Esophagus squamous epithelium (tissue), 5 donors: ENCODE measurements around the gene HTR2A. TPM values are rescaled to one million over a fixed set of nuclear protein-coding genes. Genes with fewer than 3 reads are reported as not detected.

Experiments
- DNase-seq: peaks from one replicate; lab custom pipeline; 2025; lab: John Stamatoyannopoulos, UW
- H3K27ac ChIP-seq, 4 donors: fragments of 200-600 bp; sonication (generic); one replicate each; pipeline ENCODE4 v1.5.1; 2016 to 2019; ENCODE audit warnings: mild to moderate bottlenecking in 1 of 4
- H3K27me3 ChIP-seq, 4 donors: fragments of 200-600 bp; sonication (generic); 1 replicate in 3 of 4; 2 replicates in 1 of 4; pipeline versions ENCODE4 v1.5.1 to v1.6.0; 2017 to 2021; ENCODE audit warnings: antibody characterized with exemption in 1 of 4
- H3K36me3 ChIP-seq, 3 donors: fragments of 200-600 bp; sonication (generic); one replicate each; pipeline ENCODE4 v1.5.1; 2016 to 2019
- H3K4me1 ChIP-seq, 3 donors: fragments of 200-600 bp; sonication (generic); one replicate each; pipeline ENCODE4 v1.5.1; 2017 to 2019
- H3K4me3 ChIP-seq, 4 donors: fragments of 200-600 bp; sonication (generic); 1 replicate in 3 of 4; 2 replicates in 1 of 4; pipeline ENCODE4 v1.5.1; 2016 to 2019; ENCODE audit warnings: mild to moderate bottlenecking in 2 of 4, moderate library complexity in 1 of 4
- H3K9me3 ChIP-seq, 3 donors: fragments of 200-600 bp; sonication (generic); one replicate each; pipeline ENCODE4 v1.5.1; 2016 to 2019
- POLR2A ChIP-seq, 4 donors: fragments of 450-650 bp; IDR thresholded peaks; one replicate each; pipeline ENCODE4 v1.6.1; 2017; ENCODE audit warnings: antibody characterized with exemption in 4 of 4, mild to moderate bottlenecking in 4 of 4, moderate library complexity in 3 of 4
- WGBS, 2 donors: methylation state at CpG; one replicate each; pipeline ENCODE4 v1.1.5; 2018; 5-methylcytosine and 5-hydroxymethylcytosine counted together
- intact Hi-C: fragments of 100-400 bp; cut with DNase I; formaldehyde crosslinking; loops from one replicate; pipeline ENCODE4 v1.15.0; 2022
- total RNA-seq, 4 donors: library from RNA; depleted of rRNA; stranded (reverse); fragments of >200 nt; gene quantifications; one replicate each; pipeline ENCODE4 v1.1.0, GENCODE V29; 2016
- TF ChIP-seq, protein P1 (sequence below), 6 experiments: fragments of 450-650 bp in 4 of 6; fragments of 200-600 bp in 2 of 6; sonication (generic) in 2 of 6; IDR thresholded peaks; one replicate each; pipeline ENCODE4 v1.5.1; 2016 to 2019; ENCODE audit warnings: antibody characterized with exemption in 6 of 6, mild to moderate bottlenecking in 4 of 6, moderate library complexity in 4 of 6
- donor health status: DM: yes; HTN: yes; CAD: no.

HTR2A gene
- total RNA-seq, 4 donors from 2014 or later = 0.03 to 0.19 TPM; not detected in 2

DNA sequence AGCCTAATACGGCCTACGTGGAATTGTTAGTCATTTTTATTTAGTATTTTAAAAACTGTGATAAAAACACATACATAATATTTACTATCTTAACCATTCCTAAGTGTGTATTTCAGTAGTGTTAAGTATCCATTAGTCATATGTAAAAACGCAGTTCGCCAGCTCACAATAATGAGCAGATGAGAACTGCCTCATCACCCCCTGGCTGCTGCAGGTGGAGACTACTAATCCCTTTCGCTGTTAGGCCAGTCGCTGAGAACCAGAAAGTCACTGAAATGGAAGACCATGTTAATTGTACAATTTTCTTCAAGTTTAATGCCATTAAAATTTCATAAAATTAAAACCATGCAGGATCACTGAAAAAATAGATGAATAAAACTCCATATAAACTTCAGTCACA lies 101.5 kb downstream of the HTR2A start:
- no peak for TF ChIP-seq POLR2A (IDR thresholded peaks at IDR 0.05)
- TF ChIP-seq, protein P1, sequence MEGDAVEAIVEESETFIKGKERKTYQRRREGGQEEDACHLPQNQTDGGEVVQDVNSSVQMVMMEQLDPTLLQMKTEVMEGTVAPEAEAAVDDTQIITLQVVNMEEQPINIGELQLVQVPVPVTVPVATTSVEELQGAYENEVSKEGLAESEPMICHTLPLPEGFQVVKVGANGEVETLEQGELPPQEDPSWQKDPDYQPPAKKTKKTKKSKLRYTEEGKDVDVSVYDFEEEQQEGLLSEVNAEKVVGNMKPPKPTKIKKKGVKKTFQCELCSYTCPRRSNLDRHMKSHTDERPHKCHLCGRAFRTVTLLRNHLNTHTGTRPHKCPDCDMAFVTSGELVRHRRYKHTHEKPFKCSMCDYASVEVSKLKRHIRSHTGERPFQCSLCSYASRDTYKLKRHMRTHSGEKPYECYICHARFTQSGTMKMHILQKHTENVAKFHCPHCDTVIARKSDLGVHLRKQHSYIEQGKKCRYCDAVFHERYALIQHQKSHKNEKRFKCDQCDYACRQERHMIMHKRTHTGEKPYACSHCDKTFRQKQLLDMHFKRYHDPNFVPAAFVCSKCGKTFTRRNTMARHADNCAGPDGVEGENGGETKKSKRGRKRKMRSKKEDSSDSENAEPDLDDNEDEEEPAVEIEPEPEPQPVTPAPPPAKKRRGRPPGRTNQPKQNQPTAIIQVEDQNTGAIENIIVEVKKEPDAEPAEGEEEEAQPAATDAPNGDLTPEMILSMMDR (IDR thresholded peaks at IDR 0.05) = no peak
- Histone ChIP-seq H3K4me1 (peaks cover 0 to 48% (median 20%) of the 10 kb centered on the region in 3 donors), H3K36me3 (peaks cover 0 to 15% (median 0%) of the 10 kb centered on the region in 3 donors), H3K27ac (peak overlapping the region in 1 of 4 donors; percentile 92), H3K27me3 (no peaks in the 10 kb centered on the region), H3K4me3 (no peak overlapping the region), H3K9me3 (no peaks in the 10 kb centered on the region)
- no peak for DNase-seq
- WGBS, 2 donors = 81% methylated on average over 6 of the region's 6 CpGs
- intact Hi-C loops = no loop called here

- 90 to 91% methylated on average over 3 of the region's 3 CpGs for WGBS, 2 donors
- H3K36me3 ChIP-seq = peaks cover 0 to 100% (median 19%) of the 10 kb centered on the region in 3 donors
- DNase-seq = no peak
- H3K9me3 ChIP-seq = no peaks in the 10 kb centered on the region
- H3K4me3 ChIP-seq = no peak overlapping the region
- intact Hi-C loops = no loop called here
- no peaks in the 10 kb centered on the region for H3K4me1 ChIP-seq
- TF ChIP-seq, protein P1 (IDR thresholded peaks at IDR 0.05) = no peak
- TF ChIP-seq POLR2A (IDR thresholded peaks at IDR 0.05) = no peak
- H3K27me3 ChIP-seq = no peaks in the 10 kb centered on the region
- H3K27ac ChIP-seq = no peak overlapping the region
Measured at GRCh38 chr13:46783504-46783903, 113.3 kb downstream of the HTR2A start.

DNA sequence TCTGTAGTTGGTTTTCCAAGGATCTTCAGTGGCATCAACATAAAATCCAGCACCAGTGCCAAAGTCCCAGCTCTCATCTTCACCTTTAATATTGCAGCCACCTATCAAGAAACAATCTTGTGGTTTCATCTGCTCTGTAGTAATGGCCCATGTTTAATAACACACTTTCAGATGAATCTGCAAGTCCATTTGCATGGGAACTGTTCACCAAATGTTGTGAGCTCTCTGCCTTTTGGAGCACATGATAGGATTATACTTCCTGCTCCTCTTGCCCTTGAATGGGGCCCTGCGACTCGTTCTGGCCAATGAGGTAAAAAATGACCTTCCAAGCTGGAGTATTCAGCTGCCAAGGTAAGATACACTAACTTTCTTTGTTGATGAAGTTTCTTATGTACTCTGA lies 114.2 kb downstream of the HTR2A start:
- Histone ChIP-seq H3K4me3 (no peak overlapping the region), H3K36me3 (peaks cover 0 to 100% (median 19%) of the 10 kb centered on the region in 3 donors), H3K9me3 (no peaks in the 10 kb centered on the region), H3K4me1 (no peaks in the 10 kb centered on the region), H3K27me3 (no peaks in the 10 kb centered on the region), H3K27ac (no peak overlapping the region)
- intact Hi-C loops = no loop called here
- 80 to 91% methylated on average over 2 of the region's 2 CpGs for WGBS, 2 donors
- TF ChIP-seq, protein P1 (IDR thresholded peaks at IDR 0.05) = no peak
- TF ChIP-seq POLR2A (IDR thresholded peaks at IDR 0.05) = no peak
- DNase-seq = no peak

- Histone ChIP-seq H3K4me3 (no peak overlapping the region), H3K36me3 (peaks cover 0 to 100% (median 19%) of the 10 kb centered on the region in 3 donors), H3K4me1 (no peaks in the 10 kb centered on the region), H3K9me3 (no peaks in the 10 kb centered on the region), H3K27me3 (no peaks in the 10 kb centered on the region), H3K27ac (no peak overlapping the region)
- DNase-seq = no peak
- intact Hi-C loops = no loop called here
- WGBS, 2 donors = 88 to 96% methylated on average over 1 of the region's 1 CpG
- TF ChIP-seq, protein P1 (IDR thresholded peaks at IDR 0.05) = no peak
- no peak for TF ChIP-seq POLR2A (IDR thresholded peaks at IDR 0.05)
Measured at GRCh38 chr13:46782066-46782465, 114.8 kb downstream of the HTR2A start.

Other genes starting within 250 kb of the HTR2A start
- 100 to 1,000 TPM in 1 of 4 donors, 10 to 100 TPM in 3; 45.8 to 126 (median 78.0) TPM for gene ESD, start 99.9 kb downstream of the HTR2A start, total RNA-seq